H7 (cell line): ENCODE results near the gene PTGDS. TPM values are rescaled to one million over a fixed set of nuclear protein-coding genes. Genes with fewer than 3 reads are reported as not detected.

ENCODE experiments used
- DNase-seq: peaks from one replicate; pipeline ENCODE4 v3.0.0; 2012
- H3K27me3 ChIP-seq: 2 replicates; pipeline ENCODE4 v1.6.0; 2011; ENCODE audit warnings: mild to moderate bottlenecking, low read length; ENCODE audit not compliant: control insufficient read depth, insufficient read depth
- H3K36me3 ChIP-seq: replicated peaks from 2 replicates; pipeline ENCODE4 v1.5.1; 2011; ENCODE audit warnings: low read length; ENCODE audit not compliant: control insufficient read depth, insufficient read depth
- H3K4me3 ChIP-seq: 2 replicates; pipeline ENCODE4 v1.5.1; 2011; ENCODE audit warnings: low read depth, mild to moderate bottlenecking, control low read depth, low read length, moderate library complexity; ENCODE audit not compliant: insufficient read depth
- total RNA-seq: library from RNA; depleted of rRNA; stranded (reverse); fragments of >200 nt; shearing (Covaris generic); gene quantifications from 2 replicates; pipeline ENCODE4 v1.2.3, GENCODE V29; 2014; rRNA removed

PTGDS gene
- total RNA-seq = 1.3 and 2.0 TPM in 2 replicates

- DNase-seq = no peak
- no peaks in the 10 kb centered on the region for H3K36me3 ChIP-seq
- H3K4me3 ChIP-seq = peak within 1 kb of the TSS; percentile 61
- peaks cover 10% of the 10 kb centered on the region; the same call in 1 of the 2 replicates for H3K27me3 ChIP-seq
Measured at GRCh38 chr9:136977223-136977622, at the start of gene PTGDS. Gene PTGDS, plus strand, starts transcription at chr9:136977504. Its CDS starts 75 bp downstream, at chr9:136977579.

GRCh38 chr9:136928591-136928990, 48.7 kb upstream of the PTGDS start:
- H3K27me3 ChIP-seq = no peaks in the 10 kb centered on the region
- H3K36me3 ChIP-seq = peaks cover 12% of the 10 kb centered on the region
- H3K4me3 ChIP-seq = no peak overlapping the region
- no peak for DNase-seq

- Histone ChIP-seq H3K4me3 (no peak overlapping the region), H3K36me3 (peaks cover 8% of the 10 kb centered on the region), H3K27me3 (no peaks in the 10 kb centered on the region)
- DNase-seq = no peak
Measured at GRCh38 chr9:136930014-136930413, 47.3 kb upstream of the PTGDS start.

- Histone ChIP-seq H3K4me3 (no peak overlapping the region), H3K36me3 (peaks cover 5% of the 10 kb centered on the region), H3K27me3 (no peaks in the 10 kb centered on the region)
- DNase-seq = no peak
Measured at GRCh38 chr9:136931611-136932130, 45.6 kb upstream of the PTGDS start.

GRCh38 chr9:136934277-136934676, 43.0 kb upstream of the PTGDS start:
- DNase-seq = no peak
- H3K36me3 ChIP-seq = no peaks in the 10 kb centered on the region; the same call in none of the 2 replicates
- no peaks in the 10 kb centered on the region for H3K27me3 ChIP-seq
- H3K4me3 ChIP-seq = no peak overlapping the region

- no peaks in the 10 kb centered on the region for H3K27me3 ChIP-seq
- H3K4me3 ChIP-seq = no peak overlapping the region
- DNase-seq = no peak
- peaks cover 2% of the 10 kb centered on the region for H3K36me3 ChIP-seq
Measured at GRCh38 chr9:136935651-136936050, 41.7 kb upstream of the PTGDS start.

- Histone ChIP-seq H3K4me3 (no peak overlapping the region), H3K36me3 (peaks cover 4% of the 10 kb centered on the region), H3K27me3 (no peaks in the 10 kb centered on the region)
- DNase-seq = no peak
Measured at GRCh38 chr9:136936645-136937170, 40.6 kb upstream of the PTGDS start.

- no peak overlapping the region for H3K4me3 ChIP-seq
- no peak for DNase-seq
- no peaks in the 10 kb centered on the region for H3K27me3 ChIP-seq
- peaks cover 5% of the 10 kb centered on the region for H3K36me3 ChIP-seq
Measured at GRCh38 chr9:136937186-136938001, 39.9 kb upstream of the PTGDS start.

GRCh38 chr9:136939431-136939995, 37.8 kb upstream of the PTGDS start:
- Histone ChIP-seq H3K36me3 (peaks cover 5% of the 10 kb centered on the region), H3K4me3 (no peak overlapping the region), H3K27me3 (no peaks in the 10 kb centered on the region)
- no peak for DNase-seq

GRCh38 chr9:136939996-136940525, 37.2 kb upstream of the PTGDS start:
- DNase-seq = no peak

GRCh38 chr9:136940526-136941230, 36.6 kb upstream of the PTGDS start:
- no peaks in the 10 kb centered on the region for H3K27me3 ChIP-seq
- H3K36me3 ChIP-seq = peaks cover 5% of the 10 kb centered on the region

More at GRCh38 chr9:136939996-136940525, 37.2 kb upstream of the PTGDS start:
- Histone ChIP-seq H3K27me3 (no peaks in the 10 kb centered on the region), H3K36me3 (peaks cover 5% of the 10 kb centered on the region), H3K4me3 (no peak overlapping the region)

GRCh38 chr9:136941231-136942111, 35.8 kb upstream of the PTGDS start:
- Histone ChIP-seq H3K4me3 (no peak overlapping the region), H3K36me3 (peaks cover 5% of the 10 kb centered on the region)

More at GRCh38 chr9:136940526-136941230, 36.6 kb upstream of the PTGDS start:
- no peak for DNase-seq
- H3K4me3 ChIP-seq = no peak overlapping the region

GRCh38 chr9:136942112-136942880, 35.0 kb upstream of the PTGDS start:
- H3K4me3 ChIP-seq = no peak overlapping the region
- peaks cover 5% of the 10 kb centered on the region for H3K36me3 ChIP-seq
- H3K27me3 ChIP-seq = no peaks in the 10 kb centered on the region
- peak; percentile 64 for DNase-seq

More at GRCh38 chr9:136941231-136942111, 35.8 kb upstream of the PTGDS start:
- H3K27me3 ChIP-seq = no peaks in the 10 kb centered on the region
- DNase-seq = peak; percentile 50
